22Rv1 (cell line): ENCODE results near the gene TMCO4.
A peak's percentile ranks its signal among the peaks of the same experiment; 100 is the strongest.

Experiments used
- H3K27ac ChIP-seq: fragments of 450-650 bp; 2 replicates; pipeline ENCODE4 v1.5.1; 2017
- CTCF ChIP-seq: fragments of 450-650 bp; IDR thresholded peaks from 2 replicates; pipeline ENCODE4 v1.5.1; 2017; ENCODE audit warnings: mild to moderate bottlenecking
- ZFX ChIP-seq: fragments of 450-650 bp; IDR thresholded peaks from 2 replicates; pipeline ENCODE4 v1.6.1; 2017; ENCODE audit warnings: antibody characterized with exemption, borderline replicate concordance

Gene TMCO4

GRCh38 chr1:19704247-19705113, 95.2 kb downstream of the TMCO4 start:
- no peak overlapping the region for H3K27ac ChIP-seq
- TF ChIP-seq CTCF (peak; percentile 94), ZFX (no peak)

GRCh38 chr1:19703280-19703679, 96.4 kb downstream of the TMCO4 start:
- TF ChIP-seq CTCF (no peak), ZFX (no peak)
- no peak overlapping the region for H3K27ac ChIP-seq

- TF ChIP-seq ZFX = no peak
- no peak for TF ChIP-seq CTCF
- H3K27ac ChIP-seq = no peak overlapping the region
Measured at GRCh38 chr1:19700079-19700777, 99.5 kb downstream of the TMCO4 start.

- TF ChIP-seq ZFX = no peak
- TF ChIP-seq CTCF = no peak
Measured at GRCh38 chr1:19698181-19698580, 101.5 kb downstream of the TMCO4 start.

GRCh38 chr1:19696820-19697219, 102.9 kb downstream of the TMCO4 start:
- no peak overlapping the region for H3K27ac ChIP-seq
- TF ChIP-seq ZFX = no peak
- no peak for TF ChIP-seq CTCF

More at GRCh38 chr1:19698181-19698580, 101.5 kb downstream of the TMCO4 start:
- H3K27ac ChIP-seq = no peak overlapping the region

GRCh38 chr1:19695772-19696171, 103.9 kb downstream of the TMCO4 start:
- TF ChIP-seq ZFX = no peak
- TF ChIP-seq CTCF = no peak

GRCh38 chr1:19694298-19694697, 105.4 kb downstream of the TMCO4 start:
- TF ChIP-seq ZFX = no peak
- no peak overlapping the region for H3K27ac ChIP-seq

More at GRCh38 chr1:19695772-19696171, 103.9 kb downstream of the TMCO4 start:
- H3K27ac ChIP-seq = no peak overlapping the region
